ENCODE measurements around the gene PLA2G4A. TPM values are rescaled to one million over a fixed set of nuclear protein-coding genes. Genes with fewer than 3 reads are reported as not detected.

Gene PLA2G4A
- total and polyA plus RNA-seq, 2 experiments from 2014 or later = 1.1 to 3.8 TPM

DNA sequence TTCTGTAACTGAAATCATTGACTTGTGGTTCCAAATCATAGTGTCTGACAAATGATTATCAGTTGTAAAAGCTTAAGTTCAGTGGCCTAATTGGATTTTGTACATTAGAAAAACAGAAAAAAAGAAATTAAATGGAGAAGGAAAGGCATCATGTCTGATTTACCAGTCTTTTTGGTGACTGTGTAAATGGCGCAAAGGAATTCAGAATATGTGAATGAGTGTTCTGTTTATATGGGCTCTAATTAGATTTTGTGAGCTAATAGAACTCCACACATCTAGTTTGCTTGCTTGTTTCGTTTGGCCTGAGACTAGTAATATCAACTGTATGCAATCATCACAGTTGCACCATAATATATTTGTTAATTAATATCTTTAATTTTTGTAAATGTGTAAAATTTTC lies 151.7 kb downstream of the PLA2G4A start:
- Mint-ChIP-seq H3K4me3 (no peak overlapping the region), H3K9me3 (no peaks in the 10 kb centered on the region), H3K27ac (no peak overlapping the region), H3K4me1 (peaks cover 15% of the 10 kb centered on the region), H3K27me3 (ENCODE audit: insufficient read depth, low read depth, poor library complexity) (no peaks in the 10 kb centered on the region), H3K36me3 (ENCODE audit: low read depth) (no peaks in the 10 kb centered on the region)
- Histone ChIP-seq H2AFZ (no peak overlapping the region), H3K4me2 (no peak overlapping the region), H3F3A (replicated peaks; ENCODE audit: low read depth) (no peaks in the 10 kb centered on the region), H3K79me2 (replicated peaks; ENCODE audit: insufficient read depth) (no peaks in the 10 kb centered on the region), H3K27me3 (ENCODE audit: insufficient read depth) (no peaks in the 10 kb centered on the region), H3K4me1 (ENCODE audit: insufficient read depth) (peaks cover 6% of the 10 kb centered on the region; the same call in 1 of the 2 replicates), H3K36me3 (ENCODE audit: insufficient read depth) (no peaks in the 10 kb centered on the region), H4K20me1 (replicated peaks; ENCODE audit: insufficient read depth) (no peaks in the 10 kb centered on the region), H3K4me3 (no peak overlapping the region), H3K27ac (ENCODE audit: low read depth) (no peak overlapping the region), H3K9me2 (ENCODE audit: insufficient read depth) (no peaks in the 10 kb centered on the region)
- no peak for ATAC-seq
- DNase-seq (ENCODE audit: low spot score) = no peak
- TF ChIP-seq CREB1 (CRISPR knock-in tag; IDR thresholded peaks at IDR 0.05; ENCODE audit: low read depth) = no peak

DNA sequence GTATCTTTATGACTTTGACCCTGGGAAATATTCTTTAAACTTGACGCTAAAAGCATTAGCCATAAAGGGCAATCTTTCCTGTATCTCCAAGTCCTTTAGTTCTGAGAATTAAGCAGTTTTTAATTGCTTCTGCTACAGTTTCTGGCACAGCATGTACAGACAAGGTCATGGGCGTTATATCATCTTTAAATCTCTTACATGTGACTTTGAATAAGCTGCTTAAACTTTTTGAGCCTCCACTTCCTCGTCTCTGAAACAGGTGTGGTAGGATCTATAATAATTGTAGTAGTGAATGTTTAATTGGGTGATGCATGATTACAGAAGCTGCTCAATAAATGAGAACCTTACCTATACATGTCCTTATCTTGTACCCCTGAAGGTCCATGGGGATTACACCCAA lies 153.4 kb downstream of the PLA2G4A start:
- H3K27ac ChIP-seq (ENCODE audit: low read depth) = no peak overlapping the region
- TF ChIP-seq STAT1 (IDR thresholded peaks at IDR 0.05; ENCODE audit: unreplicated experiment) = no peak

DNA sequence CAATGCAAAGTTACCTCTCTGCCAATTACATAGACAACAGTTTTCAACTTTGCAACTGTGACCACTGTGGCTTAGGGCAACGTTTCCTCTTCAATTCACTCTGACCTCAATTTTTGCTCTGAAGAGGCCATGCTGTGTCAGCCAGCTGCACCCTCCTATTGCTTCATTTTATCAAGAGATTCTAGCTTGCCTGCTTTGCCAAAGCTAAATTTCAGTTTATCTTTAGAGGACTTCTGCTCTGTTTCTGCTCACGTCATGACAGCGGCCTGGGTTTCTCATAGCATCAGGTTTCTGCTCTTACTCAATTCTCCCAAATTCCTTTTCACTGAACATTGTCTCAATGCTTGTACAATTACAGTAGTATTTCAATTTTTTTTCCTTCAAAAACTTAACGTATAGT lies 154.6 kb downstream of the PLA2G4A start:
- H4K20me1 ChIP-seq (replicated peaks; ENCODE audit: insufficient read depth) = no peaks in the 10 kb centered on the region
- no peak overlapping the region for H2AFZ ChIP-seq
- Mint-ChIP-seq H3K27me3 (ENCODE audit: insufficient read depth, low read depth, poor library complexity) (no peaks in the 10 kb centered on the region), H3K4me1 (peaks cover 13% of the 10 kb centered on the region), H3K9me3 (no peaks in the 10 kb centered on the region), H3K27ac (peak overlapping the region; percentile 24; the same call in 1 of the 2 replicates), H3K36me3 (ENCODE audit: low read depth) (no peaks in the 10 kb centered on the region), H3K4me3 (no peak overlapping the region)
- H3K4me2 ChIP-seq = no peak overlapping the region
- no peak for ATAC-seq
- H3K27me3 ChIP-seq (ENCODE audit: insufficient read depth) = no peaks in the 10 kb centered on the region
- H3K27ac ChIP-seq (ENCODE audit: low read depth) = no peak overlapping the region
- DNase-seq (ENCODE audit: low spot score) = no peak
- H3K4me3 ChIP-seq = no peak overlapping the region
- no peaks in the 10 kb centered on the region for H3K36me3 ChIP-seq (ENCODE audit: insufficient read depth)
- H3K4me1 ChIP-seq (ENCODE audit: insufficient read depth) = peaks cover 6% of the 10 kb centered on the region; the same call in 1 of the 2 replicates
- no peaks in the 10 kb centered on the region for H3K9me2 ChIP-seq (ENCODE audit: insufficient read depth)
- no peaks in the 10 kb centered on the region for H3F3A ChIP-seq (replicated peaks; ENCODE audit: low read depth)
- no peaks in the 10 kb centered on the region for H3K79me2 ChIP-seq (replicated peaks; ENCODE audit: insufficient read depth)
- no peak for TF ChIP-seq JUNB (IDR thresholded peaks at IDR 0.05; ENCODE audit: unreplicated experiment)
- no peak for TF ChIP-seq EZH2 (IDR thresholded peaks at IDR 0.05; ENCODE audit: low read depth, unreplicated experiment)
- TF ChIP-seq, protein P1, sequence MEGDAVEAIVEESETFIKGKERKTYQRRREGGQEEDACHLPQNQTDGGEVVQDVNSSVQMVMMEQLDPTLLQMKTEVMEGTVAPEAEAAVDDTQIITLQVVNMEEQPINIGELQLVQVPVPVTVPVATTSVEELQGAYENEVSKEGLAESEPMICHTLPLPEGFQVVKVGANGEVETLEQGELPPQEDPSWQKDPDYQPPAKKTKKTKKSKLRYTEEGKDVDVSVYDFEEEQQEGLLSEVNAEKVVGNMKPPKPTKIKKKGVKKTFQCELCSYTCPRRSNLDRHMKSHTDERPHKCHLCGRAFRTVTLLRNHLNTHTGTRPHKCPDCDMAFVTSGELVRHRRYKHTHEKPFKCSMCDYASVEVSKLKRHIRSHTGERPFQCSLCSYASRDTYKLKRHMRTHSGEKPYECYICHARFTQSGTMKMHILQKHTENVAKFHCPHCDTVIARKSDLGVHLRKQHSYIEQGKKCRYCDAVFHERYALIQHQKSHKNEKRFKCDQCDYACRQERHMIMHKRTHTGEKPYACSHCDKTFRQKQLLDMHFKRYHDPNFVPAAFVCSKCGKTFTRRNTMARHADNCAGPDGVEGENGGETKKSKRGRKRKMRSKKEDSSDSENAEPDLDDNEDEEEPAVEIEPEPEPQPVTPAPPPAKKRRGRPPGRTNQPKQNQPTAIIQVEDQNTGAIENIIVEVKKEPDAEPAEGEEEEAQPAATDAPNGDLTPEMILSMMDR (conservative IDR thresholded peaks at IDR 0.05; ENCODE audit: low read depth in 2 of 2) = no peak
- TF ChIP-seq, protein P2, sequence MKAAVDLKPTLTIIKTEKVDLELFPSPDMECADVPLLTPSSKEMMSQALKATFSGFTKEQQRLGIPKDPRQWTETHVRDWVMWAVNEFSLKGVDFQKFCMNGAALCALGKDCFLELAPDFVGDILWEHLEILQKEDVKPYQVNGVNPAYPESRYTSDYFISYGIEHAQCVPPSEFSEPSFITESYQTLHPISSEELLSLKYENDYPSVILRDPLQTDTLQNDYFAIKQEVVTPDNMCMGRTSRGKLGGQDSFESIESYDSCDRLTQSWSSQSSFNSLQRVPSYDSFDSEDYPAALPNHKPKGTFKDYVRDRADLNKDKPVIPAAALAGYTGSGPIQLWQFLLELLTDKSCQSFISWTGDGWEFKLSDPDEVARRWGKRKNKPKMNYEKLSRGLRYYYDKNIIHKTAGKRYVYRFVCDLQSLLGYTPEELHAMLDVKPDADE (IDR thresholded peaks at IDR 0.05) = no peak
- TF ChIP-seq ZNF114 (CRISPR knock-in tag; IDR thresholded peaks at IDR 0.05) = no peak
- no peak for TF ChIP-seq EZH2phosphoT487 (IDR thresholded peaks at IDR 0.05; ENCODE audit: unreplicated experiment)
- no peak for TF ChIP-seq ZNF331 (CRISPR knock-in tag; IDR thresholded peaks at IDR 0.05; ENCODE audit: low read depth)
- TF ChIP-seq CREB1 (CRISPR knock-in tag; IDR thresholded peaks at IDR 0.05; ENCODE audit: low read depth) = no peak
- no peak for TF ChIP-seq NANOG (IDR thresholded peaks at IDR 0.05; ENCODE audit: borderline replicate concordance)

More for the DNA sequence above, 153.4 kb downstream of the PLA2G4A start:
- no peak for DNase-seq (ENCODE audit: low spot score)
- Mint-ChIP-seq H3K36me3 (ENCODE audit: low read depth) (no peaks in the 10 kb centered on the region), H3K4me3 (no peak overlapping the region), H3K27ac (no peak overlapping the region), H3K27me3 (ENCODE audit: insufficient read depth, low read depth, poor library complexity) (no peaks in the 10 kb centered on the region), H3K4me1 (peaks cover 18% of the 10 kb centered on the region), H3K9me3 (no peaks in the 10 kb centered on the region)
- Histone ChIP-seq H2AFZ (no peak overlapping the region), H4K20me1 (replicated peaks; ENCODE audit: insufficient read depth) (no peaks in the 10 kb centered on the region), H3K9me2 (ENCODE audit: insufficient read depth) (no peaks in the 10 kb centered on the region), H3K4me1 (ENCODE audit: insufficient read depth) (peaks cover 9% of the 10 kb centered on the region; the same call in 1 of the 2 replicates), H3K36me3 (ENCODE audit: insufficient read depth) (no peaks in the 10 kb centered on the region), H3K4me3 (no peak overlapping the region), H3K27me3 (ENCODE audit: insufficient read depth) (no peaks in the 10 kb centered on the region), H3F3A (replicated peaks; ENCODE audit: low read depth) (no peaks in the 10 kb centered on the region), H3K79me2 (replicated peaks; ENCODE audit: insufficient read depth) (no peaks in the 10 kb centered on the region), H3K4me2 (no peak overlapping the region)
- ATAC-seq = no peak
